GM18505 (cell line): ENCODE data around the gene CPTP.
A peak's percentile ranks its signal among the peaks of the same experiment; 100 is the strongest.

ENCODE experiments used
- ATAC-seq: cut with Tn5 transposase; IDR thresholded peaks from one replicate; pipeline ENCODE4 v1.9.1; 2021; ENCODE audit not compliant: unreplicated experiment
- POLR2A ChIP-seq: IDR thresholded peaks from 4 replicates; pipeline ENCODE4 v1.6.1; 2011; ENCODE audit warnings: borderline replicate concordance; ENCODE audit not compliant: insufficient read depth, insufficient read length; ENCODE audit errors: extremely low read depth

CPTP gene

GRCh38 chr1:1286313-1287261 is 38.0 kb upstream of the CPTP start:
- TF ChIP-seq POLR2A, result no peak
- ATAC-seq, result no peak

- no peak for TF ChIP-seq POLR2A
- ATAC-seq, result no peak
Measured at GRCh38 chr1:1287288-1288110, 37.1 kb upstream of the CPTP start.

GRCh38 chr1:1290238-1290731 is 34.3 kb upstream of the CPTP start:
- ATAC-seq, result no peak
- TF ChIP-seq POLR2A, result no peak

- no peak for TF ChIP-seq POLR2A
Measured at GRCh38 chr1:1291023-1291528, 33.5 kb upstream of the CPTP start.

GRCh38 chr1:1291548-1292441 is 32.8 kb upstream of the CPTP start:
- TF ChIP-seq POLR2A, result no peak
- peak; percentile 46 for ATAC-seq

More at GRCh38 chr1:1291023-1291528, 33.5 kb upstream of the CPTP start:
- no peak for ATAC-seq

- no peak for ATAC-seq
- TF ChIP-seq POLR2A, result no peak
Measured at GRCh38 chr1:1292442-1292779, 32.2 kb upstream of the CPTP start.

GRCh38 chr1:1292851-1293250 is 31.8 kb upstream of the CPTP start:
- no peak for ATAC-seq
- no peak for TF ChIP-seq POLR2A

GRCh38 chr1:1293263-1294249 is 31.0 kb upstream of the CPTP start:
- ATAC-seq, result no peak
- no peak for TF ChIP-seq POLR2A

- TF ChIP-seq POLR2A, result no peak
- no peak for ATAC-seq
Measured at GRCh38 chr1:1294250-1294890, 30.2 kb upstream of the CPTP start.

- ATAC-seq, result no peak
Measured at GRCh38 chr1:1295154-1295923, 29.3 kb upstream of the CPTP start.

More at GRCh38 chr1:1295154-1295923, 29.3 kb upstream of the CPTP start:
- no peak for TF ChIP-seq POLR2A
